Measurements from ENCODE around the gene TAAR9. TPM values are rescaled to one million over a fixed set of nuclear protein-coding genes. Genes with fewer than 3 reads are reported as not detected.

The TAAR9 gene
- total and polyA plus RNA-seq, 7 donors: not detected

DNA sequence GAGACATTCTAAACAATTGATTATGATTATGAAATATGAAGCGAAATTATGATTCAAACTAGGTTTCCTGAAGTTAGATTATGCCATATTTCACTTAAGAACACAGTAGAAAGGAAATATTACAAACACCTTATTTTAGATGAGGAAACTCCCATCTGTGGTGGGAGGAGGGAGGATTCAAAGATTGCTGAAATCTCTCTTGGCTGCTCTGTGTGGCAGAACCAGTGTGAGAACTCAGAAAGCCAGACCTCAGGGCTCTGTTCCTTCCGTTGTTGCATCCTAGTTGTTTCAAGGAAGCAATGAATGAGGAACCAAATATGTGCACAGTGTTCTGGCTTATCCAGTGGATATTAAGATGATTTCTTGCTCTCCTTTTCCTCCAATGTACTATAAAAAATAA lies 49.3 kb downstream of the TAAR9 start:
- Histone ChIP-seq H3K9me3 (no peaks in the 10 kb centered on the region), H3K4me3 (no peak overlapping the region), H3K36me3 (ENCODE audit: insufficient read depth in 1 of 2, low read depth in 1 of 2) (no peaks in the 10 kb centered on the region), H3K27ac (no peak overlapping the region), H3K4me1 (no peaks in the 10 kb centered on the region), H3K27me3 (ENCODE audit: insufficient read depth in 3 of 3, low read length in 2 of 3) (no peaks in the 10 kb centered on the region)
- ATAC-seq: no peak
- intact Hi-C loops (cut with DNase I): no loop called here
- TF ChIP-seq, protein P1, sequence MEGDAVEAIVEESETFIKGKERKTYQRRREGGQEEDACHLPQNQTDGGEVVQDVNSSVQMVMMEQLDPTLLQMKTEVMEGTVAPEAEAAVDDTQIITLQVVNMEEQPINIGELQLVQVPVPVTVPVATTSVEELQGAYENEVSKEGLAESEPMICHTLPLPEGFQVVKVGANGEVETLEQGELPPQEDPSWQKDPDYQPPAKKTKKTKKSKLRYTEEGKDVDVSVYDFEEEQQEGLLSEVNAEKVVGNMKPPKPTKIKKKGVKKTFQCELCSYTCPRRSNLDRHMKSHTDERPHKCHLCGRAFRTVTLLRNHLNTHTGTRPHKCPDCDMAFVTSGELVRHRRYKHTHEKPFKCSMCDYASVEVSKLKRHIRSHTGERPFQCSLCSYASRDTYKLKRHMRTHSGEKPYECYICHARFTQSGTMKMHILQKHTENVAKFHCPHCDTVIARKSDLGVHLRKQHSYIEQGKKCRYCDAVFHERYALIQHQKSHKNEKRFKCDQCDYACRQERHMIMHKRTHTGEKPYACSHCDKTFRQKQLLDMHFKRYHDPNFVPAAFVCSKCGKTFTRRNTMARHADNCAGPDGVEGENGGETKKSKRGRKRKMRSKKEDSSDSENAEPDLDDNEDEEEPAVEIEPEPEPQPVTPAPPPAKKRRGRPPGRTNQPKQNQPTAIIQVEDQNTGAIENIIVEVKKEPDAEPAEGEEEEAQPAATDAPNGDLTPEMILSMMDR (IDR thresholded peaks at IDR 0.05): no peak
- WGBS, 3 donors: 61 to 84% (median 74%) methylated on average over 2 of the region's 2 CpGs
- DNase-seq: no peak

Other genes with a start within 250 kb of the TAAR9 start
- gene MOXD1, start 136.8 kb upstream of the TAAR9 start, total RNA-seq: under 1 TPM in 3 of 4 donors, not detected in 1; 0.30 to 0.58 (median 0.32) TPM
- under 1 TPM in 2 of 3 donors, not detected in 1; 0.10 to 0.14 TPM for gene MOXD1, start 136.8 kb upstream of the TAAR9 start, polyA plus RNA-seq
- 10 to 100 TPM; 23.6 to 38.1 (median 29.7) TPM for gene STX7, start 25.2 kb upstream of the TAAR9 start, total RNA-seq
- gene STX7, start 25.2 kb upstream of the TAAR9 start, polyA plus RNA-seq: 10 to 100 TPM; 12.6 to 26.7 (median 14.1) TPM
- gene TAAR8, start 14.4 kb downstream of the TAAR9 start, total RNA-seq: not detected
- not detected for gene TAAR8, start 14.4 kb downstream of the TAAR9 start, polyA plus RNA-seq
- not detected for gene TAAR6, start 32.0 kb downstream of the TAAR9 start, total RNA-seq
- not detected for gene TAAR6, start 32.0 kb downstream of the TAAR9 start, polyA plus RNA-seq
- not detected for gene TAAR5, start 51.5 kb downstream of the TAAR9 start, total RNA-seq
- not detected for gene TAAR5, start 51.5 kb downstream of the TAAR9 start, polyA plus RNA-seq
- not detected for gene TAAR2, start 86.0 kb downstream of the TAAR9 start, total RNA-seq
- not detected for gene TAAR2, start 86.0 kb downstream of the TAAR9 start, polyA plus RNA-seq
- not detected for gene TAAR1, start 120.9 kb downstream of the TAAR9 start, total RNA-seq
- gene TAAR1, start 120.9 kb downstream of the TAAR9 start, polyA plus RNA-seq: not detected
- under 1 TPM; 0.25 to 0.62 (median 0.40) TPM for gene VNN1, start 175.8 kb downstream of the TAAR9 start, total RNA-seq
- gene VNN1, start 175.8 kb downstream of the TAAR9 start, polyA plus RNA-seq: under 1 TPM; 0.06 to 0.32 (median 0.18) TPM
- 1 to 10 TPM in 2 of 4 donors, under 1 TPM in 2; 0.88 to 1.8 (median 1.0) TPM for gene VNN2, start 219.6 kb downstream of the TAAR9 start, total RNA-seq
- under 1 TPM in 2 of 3 donors, not detected in 1; 0.22 to 0.38 TPM for gene VNN2, start 219.6 kb downstream of the TAAR9 start, polyA plus RNA-seq